HEK293 (cell line): ENCODE results near the gene APOBEC3A.

ENCODE experiments used
- CTCF ChIA-PET: fragments of 350-600 bp; formaldehyde crosslinking; extraction: SDS; loops from one replicate; lab custom pipeline; 2021; ENCODE audit warnings: antibody characterized with exemption; lab: Yijun Ruan, JAX
- POLR2A ChIA-PET: fragments of 300-600 bp; formaldehyde crosslinking; extraction: SDS; loops from one replicate; lab custom pipeline; 2020; ENCODE audit warnings: antibody characterized with exemption, inconsistent platforms; lab: Yijun Ruan, JAX
- H3K27ac ChIP-seq: fragments of 200-500 bp; sonication (Bioruptor generic); 2 replicates; pipeline ENCODE4 v1.5.1; 2014; ENCODE audit warnings: low read depth, low read length, control low read depth, inconsistent platforms; ENCODE audit errors: extremely low read depth
- H3K36me3 ChIP-seq, 2 experiments: fragments of 200-500 bp in 1 of 2; sonication (Bioruptor generic) in 1 of 2; 1 replicate in 1 of 2; 2 replicates in 1 of 2; pipeline ENCODE4 v1.5.1; 2014 to 2017; ENCODE audit warnings: inconsistent platforms in 2 of 2, low read length in 2 of 2; ENCODE audit not compliant: control insufficient read depth in 2 of 2, insufficient read depth in 1 of 2
- H3K4me1 ChIP-seq: fragments of 200-500 bp; sonication (Bioruptor generic); 2 replicates; pipeline ENCODE4 v1.5.1; 2014; ENCODE audit warnings: mild to moderate bottlenecking, low read length, inconsistent platforms; ENCODE audit not compliant: control insufficient read depth, insufficient read depth
- H3K4me3 ChIP-seq: 2 replicates; pipeline ENCODE4 v1.5.1; 2011; ENCODE audit warnings: low read depth, mild to moderate bottlenecking, control low read depth, low read length, moderate library complexity
- H3K9me3 ChIP-seq: fragments of 200-500 bp; sonication (Bioruptor generic); 2 replicates; pipeline ENCODE4 v1.5.1; 2014; ENCODE audit warnings: low read depth, low read length, inconsistent platforms; ENCODE audit not compliant: control insufficient read depth, insufficient read depth
- KLF8 ChIP-seq: fragments of 450-650 bp; formaldehyde crosslinking; IDR thresholded peaks from 2 replicates; pipeline ENCODE4 v1.5.1; 2016; ENCODE audit warnings: missing biosample characterization, missing genetic modification characterization
- OSR2 ChIP-seq: fragments of 450-650 bp; formaldehyde crosslinking; IDR thresholded peaks from 2 replicates; pipeline ENCODE4 v1.5.1; 2016; ENCODE audit warnings: missing biosample characterization, missing genetic modification characterization
- ZBTB21 ChIP-seq: fragments of 450-650 bp; formaldehyde crosslinking; IDR thresholded peaks from 2 replicates; pipeline ENCODE4 v1.5.1; 2017; ENCODE audit warnings: missing biosample characterization, missing genetic modification characterization
- ZFP37 ChIP-seq: fragments of 450-650 bp; formaldehyde crosslinking; IDR thresholded peaks from 2 replicates; pipeline ENCODE4 v1.5.1; 2016; ENCODE audit warnings: missing biosample characterization, missing genetic modification characterization
- ZNF114 ChIP-seq: fragments of 450-650 bp; formaldehyde crosslinking; IDR thresholded peaks from 2 replicates; pipeline ENCODE4 v1.5.0; 2017; ENCODE audit warnings: missing biosample characterization, missing genetic modification characterization
- ZNF169 ChIP-seq: fragments of 450-650 bp; formaldehyde crosslinking; IDR thresholded peaks from 2 replicates; pipeline ENCODE4 v1.5.1; 2016; ENCODE audit warnings: missing biosample characterization, missing genetic modification characterization
- ZNF2 ChIP-seq: fragments of 450-650 bp; formaldehyde crosslinking; IDR thresholded peaks from 2 replicates; pipeline ENCODE4 v1.5.1; 2016; ENCODE audit warnings: missing biosample characterization, missing genetic modification characterization
- ZNF239 ChIP-seq: fragments of 450-650 bp; formaldehyde crosslinking; IDR thresholded peaks from 2 replicates; pipeline ENCODE4 v1.5.1; 2016; ENCODE audit warnings: missing biosample characterization, missing genetic modification characterization
- ZNF248 ChIP-seq: fragments of 450-650 bp; formaldehyde crosslinking; IDR thresholded peaks from 2 replicates; pipeline ENCODE4 v1.5.1; 2017; ENCODE audit warnings: missing biosample characterization, missing genetic modification characterization
- ZNF341 ChIP-seq: fragments of 450-650 bp; formaldehyde crosslinking; IDR thresholded peaks from 2 replicates; pipeline ENCODE4; 2016; ENCODE audit warnings: low read depth, missing biosample characterization, missing genetic modification characterization
- ZNF354C ChIP-seq: fragments of 450-650 bp; formaldehyde crosslinking; IDR thresholded peaks from 2 replicates; pipeline ENCODE4 v1.5.1; 2016; ENCODE audit warnings: missing biosample characterization, missing genetic modification characterization, low read depth, borderline replicate concordance
- ZNF391 ChIP-seq: fragments of 450-650 bp; formaldehyde crosslinking; IDR thresholded peaks from 2 replicates; pipeline ENCODE4 v1.5.1; 2016; ENCODE audit warnings: low read depth, missing biosample characterization, missing genetic modification characterization, borderline replicate concordance
- ZNF394 ChIP-seq: fragments of 450-650 bp; formaldehyde crosslinking; IDR thresholded peaks from 2 replicates; pipeline ENCODE4 v1.5.1; 2016; ENCODE audit warnings: missing biosample characterization, missing genetic modification characterization, mild to moderate bottlenecking, moderate library complexity, borderline replicate concordance
- ZNF416 ChIP-seq: fragments of 450-650 bp; formaldehyde crosslinking; IDR thresholded peaks from 2 replicates; pipeline ENCODE4 v1.5.1; 2016; ENCODE audit warnings: missing biosample characterization, missing genetic modification characterization
- ZNF510 ChIP-seq: fragments of 450-650 bp; formaldehyde crosslinking; IDR thresholded peaks from 2 replicates; pipeline ENCODE4 v1.5.1; 2018; ENCODE audit warnings: mild to moderate bottlenecking, missing genetic modification characterization, missing biosample characterization; ENCODE audit not compliant: insufficient replicate concordance
- ZNF529 ChIP-seq: fragments of 450-650 bp; formaldehyde crosslinking; IDR thresholded peaks from 2 replicates; pipeline ENCODE4 v1.5.1; 2017; ENCODE audit warnings: missing genetic modification characterization, missing biosample characterization; ENCODE audit not compliant: insufficient replicate concordance
- ZNF623 ChIP-seq: fragments of 450-650 bp; formaldehyde crosslinking; IDR thresholded peaks from 2 replicates; pipeline ENCODE4 v1.5.1; 2016; ENCODE audit warnings: missing biosample characterization, missing genetic modification characterization
- ZNF624 ChIP-seq: fragments of 450-650 bp; formaldehyde crosslinking; IDR thresholded peaks from 2 replicates; pipeline ENCODE4 v1.5.1; 2017; ENCODE audit warnings: missing biosample characterization, missing genetic modification characterization
- ZNF626 ChIP-seq: fragments of 450-650 bp; sonication (Bioruptor Pico); formaldehyde crosslinking; IDR thresholded peaks from 2 replicates; pipeline ENCODE4 v1.5.1; 2018; ENCODE audit warnings: missing biosample characterization, missing genetic modification characterization, inconsistent platforms
- ZNF777 ChIP-seq: fragments of 450-650 bp; formaldehyde crosslinking; IDR thresholded peaks from 2 replicates; pipeline ENCODE4 v1.5.1; 2017; ENCODE audit warnings: missing biosample characterization, missing genetic modification characterization, borderline replicate concordance
- ZNF792 ChIP-seq: fragments of 450-650 bp; formaldehyde crosslinking; IDR thresholded peaks from 2 replicates; pipeline ENCODE4 v1.5.1; 2016; ENCODE audit warnings: missing biosample characterization, missing genetic modification characterization
- ZNF837 ChIP-seq: fragments of 450-650 bp; formaldehyde crosslinking; IDR thresholded peaks from 2 replicates; pipeline ENCODE4 v1.5.1; 2016; ENCODE audit warnings: missing biosample characterization, missing genetic modification characterization
- TF ChIP-seq, protein P1 (sequence below): fragments of 450-650 bp; formaldehyde crosslinking; optimal IDR thresholded peaks from 2 replicates; pipeline ENCODE3; 2016; ENCODE audit warnings: missing biosample characterization, mild to moderate bottlenecking, missing genetic modification characterization
- TF ChIP-seq, protein P2 (sequence below): fragments of 450-650 bp; formaldehyde crosslinking; IDR thresholded peaks from 2 replicates; pipeline ENCODE4 v1.5.1; 2017; ENCODE audit warnings: missing biosample characterization, missing genetic modification characterization
- TF ChIP-seq, protein P3 (sequence below): fragments of 450-650 bp; formaldehyde crosslinking; IDR thresholded peaks from 2 replicates; pipeline ENCODE4 v1.5.1; 2016; ENCODE audit warnings: missing biosample characterization, missing genetic modification characterization
- TF ChIP-seq, protein P4 (sequence below): fragments of 450-650 bp; formaldehyde crosslinking; IDR thresholded peaks from 2 replicates; pipeline ENCODE4 v1.5.1; 2016; ENCODE audit warnings: missing biosample characterization, missing genetic modification characterization

Gene APOBEC3A

DNA sequence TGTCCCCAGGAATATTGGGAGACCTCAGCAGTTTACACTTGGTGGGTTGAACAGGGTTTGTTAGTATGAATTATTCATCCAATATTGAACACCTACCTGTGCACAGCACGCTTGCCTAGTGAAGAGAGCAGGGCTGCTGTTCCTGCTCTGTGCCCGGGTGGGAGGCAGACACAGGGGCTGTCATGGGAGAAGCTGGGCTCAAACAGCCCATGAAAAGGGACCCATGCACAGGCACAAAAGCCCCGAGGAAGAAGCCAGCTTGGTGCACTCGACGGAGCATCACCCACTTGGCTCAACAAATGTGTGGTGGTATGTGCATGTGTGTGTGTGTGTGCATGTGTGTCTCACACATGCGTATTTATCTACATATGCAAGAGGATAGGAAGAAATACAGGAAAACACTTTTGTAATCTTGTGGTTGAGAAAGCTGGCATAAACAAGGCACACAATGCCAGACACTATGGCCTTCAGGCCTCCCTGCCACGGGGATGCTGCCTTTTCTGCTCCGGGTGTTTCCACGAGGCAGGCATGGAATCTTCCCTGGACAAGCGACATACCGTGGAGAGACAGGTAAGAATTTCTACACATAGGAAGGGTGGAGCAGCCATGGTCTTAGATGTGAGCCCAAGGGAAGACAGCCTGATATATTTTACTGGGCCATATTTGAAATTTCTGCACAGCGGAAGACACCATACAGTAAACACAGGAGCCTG lies 5.0 kb upstream of the APOBEC3A start (continued):
- TF ChIP-seq ZNF248 = no peak
- TF ChIP-seq, protein P1, sequence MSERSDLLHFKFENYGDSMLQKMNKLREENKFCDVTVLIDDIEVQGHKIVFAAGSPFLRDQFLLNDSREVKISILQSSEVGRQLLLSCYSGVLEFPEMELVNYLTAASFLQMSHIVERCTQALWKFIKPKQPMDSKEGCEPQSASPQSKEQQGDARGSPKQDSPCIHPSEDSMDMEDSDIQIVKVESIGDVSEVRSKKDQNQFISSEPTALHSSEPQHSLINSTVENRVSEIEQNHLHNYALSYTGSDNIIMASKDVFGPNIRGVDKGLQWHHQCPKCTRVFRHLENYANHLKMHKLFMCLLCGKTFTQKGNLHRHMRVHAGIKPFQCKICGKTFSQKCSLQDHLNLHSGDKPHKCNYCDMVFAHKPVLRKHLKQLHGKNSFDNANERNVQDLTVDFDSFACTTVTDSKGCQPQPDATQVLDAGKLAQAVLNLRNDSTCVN (tag by site-specific recombination) = no peak
- no peak for TF ChIP-seq ZNF792 (tag by site-specific recombination)

DNA sequence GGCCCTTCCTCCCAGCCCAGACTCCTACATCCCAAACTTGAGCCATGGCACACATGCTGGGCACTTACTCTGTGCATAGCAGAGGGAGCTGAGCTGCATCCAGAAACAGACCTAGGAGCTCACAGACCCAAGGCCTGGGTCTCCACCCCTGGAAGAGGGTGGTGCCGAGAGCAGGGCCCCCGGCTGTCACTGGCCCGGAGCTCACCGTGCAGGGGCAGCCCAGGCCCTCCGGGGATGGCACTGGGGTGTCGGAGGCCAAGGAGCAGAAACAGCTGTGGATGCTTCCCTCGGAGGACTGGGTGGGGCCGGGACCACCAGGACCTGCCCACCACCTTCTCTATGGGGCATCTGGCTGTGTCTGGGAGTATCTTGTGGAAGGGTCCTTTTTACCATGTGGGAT lies 4.3 kb upstream of the APOBEC3A start:
- ChIA-PET POLR2A (no interaction called here), CTCF (interaction anchor here (1.5 kb wide), 1 partner anchor 83 kb away, joined by 5 read pairs; no protein-coding TSS in a partner anchor)
- Histone ChIP-seq H3K9me3 (no peaks in the 10 kb centered on the region), H3K27ac (no peak overlapping the region), H3K4me3 (no peak overlapping the region), H3K4me1 (no peaks in the 10 kb centered on the region), H3K36me3 (no peaks in the 10 kb centered on the region)
- TF ChIP-seq ZNF2 (tag by site-specific recombination) (no peak), ZFP37 (tag by site-specific recombination) (no peak), ZNF626 (tag by site-specific recombination) (no peak), ZNF394 (tag by site-specific recombination) (no peak), ZNF416 (no peak), ZNF341 (tag by site-specific recombination) (no peak), ZNF510 (tag by site-specific recombination) (no peak), ZNF114 (tag by site-specific recombination) (no peak), ZNF354C (no peak), ZNF239 (tag by site-specific recombination) (no peak), ZNF624 (tag by site-specific recombination) (no peak), ZNF529 (tag by site-specific recombination) (no peak), OSR2 (no peak)
- TF ChIP-seq, protein P2, sequence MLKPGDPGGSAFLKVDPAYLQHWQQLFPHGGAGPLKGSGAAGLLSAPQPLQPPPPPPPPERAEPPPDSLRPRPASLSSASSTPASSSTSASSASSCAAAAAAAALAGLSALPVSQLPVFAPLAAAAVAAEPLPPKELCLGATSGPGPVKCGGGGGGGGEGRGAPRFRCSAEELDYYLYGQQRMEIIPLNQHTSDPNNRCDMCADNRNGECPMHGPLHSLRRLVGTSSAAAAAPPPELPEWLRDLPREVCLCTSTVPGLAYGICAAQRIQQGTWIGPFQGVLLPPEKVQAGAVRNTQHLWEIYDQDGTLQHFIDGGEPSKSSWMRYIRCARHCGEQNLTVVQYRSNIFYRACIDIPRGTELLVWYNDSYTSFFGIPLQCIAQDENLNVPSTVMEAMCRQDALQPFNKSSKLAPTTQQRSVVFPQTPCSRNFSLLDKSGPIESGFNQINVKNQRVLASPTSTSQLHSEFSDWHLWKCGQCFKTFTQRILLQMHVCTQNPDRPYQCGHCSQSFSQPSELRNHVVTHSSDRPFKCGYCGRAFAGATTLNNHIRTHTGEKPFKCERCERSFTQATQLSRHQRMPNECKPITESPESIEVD = no peak
- TF ChIP-seq, protein P3, sequence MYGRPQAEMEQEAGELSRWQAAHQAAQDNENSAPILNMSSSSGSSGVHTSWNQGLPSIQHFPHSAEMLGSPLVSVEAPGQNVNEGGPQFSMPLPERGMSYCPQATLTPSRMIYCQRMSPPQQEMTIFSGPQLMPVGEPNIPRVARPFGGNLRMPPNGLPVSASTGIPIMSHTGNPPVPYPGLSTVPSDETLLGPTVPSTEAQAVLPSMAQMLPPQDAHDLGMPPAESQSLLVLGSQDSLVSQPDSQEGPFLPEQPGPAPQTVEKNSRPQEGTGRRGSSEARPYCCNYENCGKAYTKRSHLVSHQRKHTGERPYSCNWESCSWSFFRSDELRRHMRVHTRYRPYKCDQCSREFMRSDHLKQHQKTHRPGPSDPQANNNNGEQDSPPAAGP (tag by site-specific recombination) = no peak

DNA sequence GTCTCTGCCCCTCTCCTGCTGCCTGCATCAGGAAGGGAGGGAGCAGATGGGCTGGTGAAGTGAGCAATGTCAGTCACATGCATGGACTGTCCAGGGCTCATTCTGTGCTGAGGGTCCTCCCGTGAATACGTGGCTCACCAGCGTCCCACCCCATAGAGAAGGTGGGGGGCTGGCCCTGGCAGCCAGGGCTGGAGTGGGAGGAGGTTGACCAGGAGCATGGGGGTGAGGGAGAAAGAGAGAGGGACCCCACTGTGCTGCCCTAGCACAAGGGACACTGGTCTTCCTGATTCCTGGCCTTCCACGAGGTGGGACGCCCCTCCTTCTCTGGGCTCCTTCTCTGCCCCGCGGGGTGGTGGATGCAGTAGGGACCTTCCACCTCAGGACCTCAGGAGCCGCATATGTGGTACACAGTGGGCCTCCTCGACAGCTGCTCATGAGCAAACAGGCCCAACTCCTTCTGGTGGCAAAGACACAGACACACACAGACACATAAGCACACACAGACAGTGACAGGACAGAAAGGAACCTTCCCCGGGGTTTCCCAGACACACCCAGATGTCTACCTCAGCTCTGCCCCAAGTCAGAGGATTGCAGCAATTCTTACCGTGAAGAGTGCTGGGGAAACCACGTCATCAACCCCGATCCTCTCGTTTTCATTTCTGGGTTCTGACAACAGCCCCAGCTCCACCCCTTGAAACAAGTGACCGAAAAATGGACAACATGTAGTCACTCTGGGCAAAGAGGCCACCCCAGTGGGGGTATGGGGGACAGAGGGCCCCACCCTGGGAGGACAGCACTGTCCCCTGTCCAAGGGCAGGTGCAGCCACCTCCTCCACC lies 3.6 kb upstream of the APOBEC3A start:
- H3K4me3 ChIP-seq = no peak overlapping the region
- H3K36me3 ChIP-seq = no peaks in the 10 kb centered on the region
- CTCF ChIA-PET = interaction anchor here (1.2 kb wide), 1 partner anchor 85 kb away, joined by 4 read pairs; no protein-coding TSS in a partner anchor
- no peak overlapping the region for H3K27ac ChIP-seq
- POLR2A ChIA-PET = interaction anchor here (0.6 kb wide), 2 partner anchors 49 to 67 kb away, joined by 4 read pairs; partner anchors contain the start of gene APOBEC3D
- TF ChIP-seq ZBTB21 (tag by site-specific recombination) (no peak), ZNF623 (tag by site-specific recombination) (no peak), ZNF777 (no peak), ZNF837 (tag by site-specific recombination) (no peak), KLF8 (tag by site-specific recombination) (no peak), ZNF169 (tag by site-specific recombination) (no peak), ZNF391 (tag by site-specific recombination) (no peak)
- TF ChIP-seq, protein P4, sequence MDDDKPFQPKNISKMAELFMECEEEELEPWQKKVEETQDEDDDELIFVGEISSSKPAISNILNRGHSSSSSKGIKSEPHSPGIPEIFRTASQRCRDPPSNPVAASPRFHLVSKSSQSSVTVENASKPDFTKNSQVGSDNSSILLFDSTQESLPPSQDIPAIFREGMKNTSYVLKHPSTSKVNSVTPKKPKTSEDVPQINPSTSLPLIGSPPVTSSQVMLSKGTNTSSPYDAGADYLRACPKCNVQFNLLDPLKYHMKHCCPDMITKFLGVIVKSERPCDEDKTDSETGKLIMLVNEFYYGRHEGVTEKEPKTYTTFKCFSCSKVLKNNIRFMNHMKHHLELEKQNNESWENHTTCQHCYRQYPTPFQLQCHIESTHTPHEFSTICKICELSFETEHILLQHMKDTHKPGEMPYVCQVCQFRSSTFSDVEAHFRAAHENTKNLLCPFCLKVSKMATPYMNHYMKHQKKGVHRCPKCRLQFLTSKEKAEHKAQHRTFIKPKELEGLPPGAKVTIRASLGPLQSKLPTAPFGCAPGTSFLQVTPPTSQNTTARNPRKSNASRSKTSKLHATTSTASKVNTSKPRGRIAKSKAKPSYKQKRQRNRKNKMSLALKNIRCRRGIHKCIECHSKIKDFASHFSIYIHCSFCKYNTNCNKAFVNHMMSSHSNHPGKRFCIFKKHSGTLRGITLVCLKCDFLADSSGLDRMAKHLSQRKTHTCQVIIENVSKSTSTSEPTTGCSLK = no peak
- no peaks in the 10 kb centered on the region for H3K9me3 ChIP-seq
- no peaks in the 10 kb centered on the region for H3K4me1 ChIP-seq
